Activated CD4-positive, alpha-beta T cell treated with anti-CD3 and anti-CD28 coated beads, Interleukin-2, amount 50 U/mL, for 16 hours (primary cell): ENCODE data around the gene ZNF280C.
"Not testable (repeated sequence)": the region's sequence is repeated elsewhere in the genome, so short reads cannot be mapped to it uniquely, and the experiment has no call there.

Experiments
- DNase-seq: peaks from one replicate; pipeline ENCODE4 v3.0.0-alpha.2; 2020

Gene ZNF280C, protein sequence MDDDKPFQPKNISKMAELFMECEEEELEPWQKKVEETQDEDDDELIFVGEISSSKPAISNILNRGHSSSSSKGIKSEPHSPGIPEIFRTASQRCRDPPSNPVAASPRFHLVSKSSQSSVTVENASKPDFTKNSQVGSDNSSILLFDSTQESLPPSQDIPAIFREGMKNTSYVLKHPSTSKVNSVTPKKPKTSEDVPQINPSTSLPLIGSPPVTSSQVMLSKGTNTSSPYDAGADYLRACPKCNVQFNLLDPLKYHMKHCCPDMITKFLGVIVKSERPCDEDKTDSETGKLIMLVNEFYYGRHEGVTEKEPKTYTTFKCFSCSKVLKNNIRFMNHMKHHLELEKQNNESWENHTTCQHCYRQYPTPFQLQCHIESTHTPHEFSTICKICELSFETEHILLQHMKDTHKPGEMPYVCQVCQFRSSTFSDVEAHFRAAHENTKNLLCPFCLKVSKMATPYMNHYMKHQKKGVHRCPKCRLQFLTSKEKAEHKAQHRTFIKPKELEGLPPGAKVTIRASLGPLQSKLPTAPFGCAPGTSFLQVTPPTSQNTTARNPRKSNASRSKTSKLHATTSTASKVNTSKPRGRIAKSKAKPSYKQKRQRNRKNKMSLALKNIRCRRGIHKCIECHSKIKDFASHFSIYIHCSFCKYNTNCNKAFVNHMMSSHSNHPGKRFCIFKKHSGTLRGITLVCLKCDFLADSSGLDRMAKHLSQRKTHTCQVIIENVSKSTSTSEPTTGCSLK

DNA sequence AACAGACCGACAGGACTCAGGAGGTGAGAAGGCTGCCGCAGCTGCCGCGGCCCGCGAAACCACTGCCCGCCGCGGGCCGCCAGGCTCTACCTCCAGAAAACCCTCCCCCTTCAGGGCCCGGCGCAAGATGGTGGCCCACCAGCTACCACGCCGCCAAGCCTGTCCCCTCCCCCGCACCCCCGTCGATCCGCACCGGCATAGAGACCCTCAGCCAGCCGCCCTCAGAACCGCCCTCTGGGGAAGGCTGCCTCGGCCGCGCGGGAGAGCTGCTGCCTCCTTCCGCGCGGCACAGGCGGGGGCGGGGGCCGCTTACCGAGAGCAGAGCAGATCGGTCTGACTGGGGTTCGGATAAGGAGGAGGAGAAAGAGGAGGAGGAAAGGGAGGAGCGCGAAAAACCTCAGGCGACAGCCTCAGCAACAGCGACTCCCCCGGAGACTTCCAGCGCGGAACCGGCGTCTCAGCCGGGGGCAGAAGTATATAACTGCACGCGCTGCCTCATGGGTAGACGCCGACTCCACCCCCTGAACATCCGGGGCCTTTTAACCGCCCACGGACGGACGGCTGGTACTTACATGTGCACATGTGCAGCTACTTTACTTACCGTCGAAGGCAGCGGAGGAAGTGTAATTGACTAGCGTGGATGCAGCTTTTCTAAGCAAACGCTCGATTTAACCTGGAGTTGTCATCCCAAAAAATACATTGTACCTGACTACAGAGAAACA is at the start of gene ZNF280C:
TSS of gene ZNF280C (minus strand) at position 451 of the 722 bp plus-strand sequence. CDS start 8,450 bp downstream, outside the sequence.
- peak; percentile 94 for DNase-seq

DNA sequence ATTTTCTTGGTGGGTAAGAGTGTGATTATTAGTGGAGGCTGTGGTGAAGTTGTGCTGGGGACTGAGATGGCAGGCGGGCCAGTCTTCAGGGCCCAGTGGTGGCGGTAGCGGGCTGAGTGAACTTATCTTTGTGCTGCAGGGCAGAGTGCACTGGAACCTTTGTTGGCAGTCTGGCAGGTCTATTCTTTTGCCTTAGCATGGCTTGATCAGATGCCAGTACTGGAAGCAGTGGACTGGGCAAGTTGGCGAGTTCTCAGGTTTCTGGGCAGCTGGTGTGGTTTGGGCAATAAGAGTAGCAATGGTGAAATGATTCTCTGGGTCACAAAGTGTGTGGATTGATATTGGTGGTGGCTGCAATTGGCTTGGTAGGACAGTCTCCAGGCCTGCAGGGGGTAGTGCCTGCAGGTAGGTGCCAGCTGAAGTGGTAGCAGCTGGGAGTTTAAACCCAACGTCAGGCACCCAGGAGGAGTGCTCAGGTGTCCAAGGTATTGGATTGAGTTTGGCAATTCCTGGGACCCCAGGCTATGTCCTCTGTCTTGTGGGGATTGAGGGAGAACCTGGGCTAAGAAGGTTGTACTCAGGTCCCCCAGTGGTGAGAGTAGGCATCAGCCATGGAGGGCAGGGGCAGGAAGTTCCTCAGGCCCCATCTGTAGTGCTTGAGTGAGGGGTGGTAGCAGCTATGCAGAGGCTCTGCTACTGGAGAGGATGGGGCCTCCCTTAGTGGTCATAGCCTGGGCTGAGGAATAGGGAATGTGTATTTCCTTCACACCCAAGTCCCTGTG is 36.1 kb upstream of the ZNF280C start:
- DNase-seq, result no peak

DNA sequence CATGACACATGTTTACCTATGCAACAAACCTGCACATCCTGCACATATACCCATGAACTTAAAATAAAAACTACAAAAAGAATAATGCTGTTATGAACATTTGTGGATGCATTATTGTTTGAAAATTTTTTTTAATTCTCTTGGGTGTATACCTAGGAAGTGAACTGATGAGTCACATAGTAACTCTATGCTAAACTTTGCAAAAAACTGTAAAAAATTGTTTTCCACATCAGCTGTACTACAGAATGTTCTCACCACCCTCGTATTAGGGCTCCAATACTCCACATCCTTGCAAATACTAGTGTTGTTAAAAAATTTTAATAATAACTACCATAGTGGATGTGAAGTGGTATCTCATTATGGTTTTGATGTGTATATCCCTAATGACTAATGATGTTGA is 33.3 kb upstream of the ZNF280C start:
- DNase-seq, result no peak

- DNase-seq, result no peak
Measured at GRCh38 chrX:130301405-130301804, 32.7 kb upstream of the ZNF280C start.

DNA sequence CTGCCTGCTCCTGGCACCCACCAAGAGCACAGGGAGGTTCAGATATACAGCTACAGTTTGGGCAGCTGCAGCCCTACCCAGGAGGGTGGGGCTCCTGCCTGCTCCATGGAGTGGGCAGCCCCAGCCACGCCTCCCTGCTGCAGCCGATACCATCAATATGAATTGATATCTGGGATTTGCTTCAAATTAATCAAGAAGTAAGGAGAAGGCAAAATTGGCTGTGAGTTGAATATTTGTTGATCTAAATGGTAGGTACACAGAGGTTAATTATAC is 31.2 kb upstream of the ZNF280C start:
- no peak for DNase-seq

GRCh38 chrX:130299279-130300009 is 30.7 kb upstream of the ZNF280C start:
- DNase-seq, result no peak

- no peak for DNase-seq
Measured at GRCh38 chrX:130296743-130297142, 28.0 kb upstream of the ZNF280C start.

- DNase-seq, result no peak
Measured at GRCh38 chrX:130296297-130296678, 27.6 kb upstream of the ZNF280C start.

DNA sequence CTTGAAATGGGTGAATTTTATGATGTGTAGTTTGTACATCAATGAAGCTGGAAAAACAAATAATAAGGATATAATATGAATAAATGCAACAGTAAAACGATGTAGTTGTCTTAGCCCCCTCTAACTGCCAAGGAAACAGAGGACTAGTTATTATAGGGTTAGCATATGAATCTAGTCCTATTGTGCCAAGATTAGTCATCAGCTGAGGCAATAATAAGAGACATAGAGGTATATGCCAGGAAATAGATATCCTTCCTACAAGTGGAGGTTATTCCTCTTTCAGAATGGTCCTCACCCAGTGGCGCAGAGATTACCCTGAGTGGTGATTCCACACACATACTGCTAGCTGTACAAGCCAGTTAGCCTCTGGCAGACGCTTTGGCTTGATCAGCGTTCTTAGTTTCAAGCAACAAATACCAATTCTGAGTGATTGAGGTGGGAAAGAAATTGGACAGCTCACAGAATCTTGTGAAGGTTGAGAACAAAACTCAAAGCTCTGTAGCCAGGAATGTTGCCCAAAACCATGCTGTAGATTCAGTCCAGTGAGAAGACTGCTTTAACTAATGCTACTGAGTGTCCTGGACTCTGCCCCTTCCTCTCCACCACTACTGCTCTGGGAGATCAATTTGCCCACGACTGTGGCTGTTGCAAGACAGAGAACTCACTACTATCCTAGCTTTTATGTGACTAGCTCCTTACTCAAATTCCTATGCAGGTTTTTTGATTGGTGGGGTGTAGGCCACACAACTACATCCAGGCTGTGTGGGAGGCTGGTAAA is 27.0 kb upstream of the ZNF280C start:
- DNase-seq, result no peak

- DNase-seq, result no peak
Measured at GRCh38 chrX:130287071-130287770, 18.5 kb upstream of the ZNF280C start.

DNA sequence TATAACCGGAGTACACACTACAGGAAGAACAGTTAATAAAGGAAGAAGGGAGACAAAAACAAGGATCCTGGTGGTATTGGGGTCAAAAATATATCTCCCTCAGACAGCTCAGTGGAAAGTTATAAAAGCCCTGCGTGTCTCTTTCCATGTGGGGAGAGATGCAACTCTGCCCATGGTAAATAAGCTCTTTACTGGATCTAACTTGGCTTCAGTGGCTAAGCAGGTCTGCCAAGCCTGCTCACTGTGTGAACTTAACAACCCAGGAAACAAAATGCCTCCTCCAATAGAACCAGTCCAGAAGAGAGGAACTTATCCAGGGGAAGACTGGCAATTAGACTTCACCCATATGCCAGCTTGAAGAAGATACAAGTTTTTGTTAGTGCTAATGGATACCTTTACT is 17.0 kb upstream of the ZNF280C start:
- no peak for DNase-seq

GRCh38 chrX:130285069-130285620 is 16.4 kb upstream of the ZNF280C start:
- no peak for DNase-seq

DNA sequence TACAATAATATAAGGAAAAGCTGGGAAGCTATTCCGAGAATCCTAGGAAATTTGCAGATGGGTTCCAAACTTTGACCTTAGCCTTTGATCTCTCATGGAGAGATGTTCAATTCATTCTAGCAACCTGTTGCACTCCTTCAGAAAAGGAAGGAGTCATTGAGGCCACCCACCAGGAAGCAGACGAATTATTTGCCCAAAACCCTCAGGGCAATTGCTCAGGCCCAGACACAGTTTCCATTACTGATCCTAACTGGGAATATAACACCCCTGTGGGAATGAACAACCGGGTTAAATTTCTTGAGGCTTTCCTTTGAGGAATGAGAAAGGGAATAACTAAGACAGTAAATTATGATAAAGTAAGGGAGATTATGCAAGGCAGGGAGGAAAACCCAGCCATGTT is 13.5 kb upstream of the ZNF280C start:
- DNase-seq, result no peak

DNA sequence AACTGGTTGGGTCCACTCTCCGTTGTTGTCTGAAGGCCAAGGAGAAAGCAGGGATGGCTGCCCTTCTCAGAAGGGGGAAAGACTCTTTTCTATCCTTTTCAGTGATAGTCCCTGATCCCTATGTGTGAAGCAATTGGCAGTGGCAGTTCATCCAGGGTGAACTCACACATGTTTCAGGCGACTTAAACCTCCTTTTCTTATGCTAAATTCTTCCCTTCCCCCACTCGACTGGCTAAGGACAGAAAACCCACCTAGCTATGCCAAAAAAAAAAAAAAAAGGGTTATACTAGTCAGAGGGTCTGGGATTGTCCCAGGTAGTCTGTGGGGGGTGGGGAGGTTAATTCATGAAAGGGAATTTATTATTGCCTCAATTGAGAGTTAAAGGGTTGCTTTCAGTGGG is 12.2 kb upstream of the ZNF280C start:
- no peak for DNase-seq

- DNase-seq, result not testable (repeated sequence)
Measured at GRCh38 chrX:130272253-130272652, 3.6 kb upstream of the ZNF280C start.

GRCh38 chrX:130269391-130269790 is 692 bp upstream of the ZNF280C start:
- DNase-seq, result not testable (repeated sequence)

DNA sequence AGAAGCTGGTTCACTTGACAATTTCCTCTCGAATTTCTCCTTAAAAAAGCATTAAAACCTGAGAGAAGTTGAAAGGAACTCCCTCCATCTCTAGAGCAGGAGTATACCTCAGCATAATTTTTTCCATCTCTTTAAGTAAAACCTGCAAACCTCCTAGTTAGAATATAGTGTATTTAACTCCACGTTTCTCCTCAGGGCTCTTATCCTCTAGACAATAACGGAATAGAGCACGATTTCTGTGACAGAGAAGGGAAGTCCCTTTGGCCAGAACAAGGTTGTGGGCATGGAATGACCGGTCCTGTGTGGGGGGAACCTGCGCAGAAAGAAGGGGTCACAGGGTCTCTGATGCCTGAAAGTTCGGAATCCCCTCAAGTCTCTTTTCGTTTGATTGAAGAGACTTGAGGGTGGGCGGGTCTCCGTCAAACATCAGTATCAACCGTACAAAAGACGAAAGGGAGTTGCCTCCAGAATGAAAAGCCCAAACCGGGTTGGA is 697 bp downstream of the ZNF280C start:
- no peak for DNase-seq

DNA sequence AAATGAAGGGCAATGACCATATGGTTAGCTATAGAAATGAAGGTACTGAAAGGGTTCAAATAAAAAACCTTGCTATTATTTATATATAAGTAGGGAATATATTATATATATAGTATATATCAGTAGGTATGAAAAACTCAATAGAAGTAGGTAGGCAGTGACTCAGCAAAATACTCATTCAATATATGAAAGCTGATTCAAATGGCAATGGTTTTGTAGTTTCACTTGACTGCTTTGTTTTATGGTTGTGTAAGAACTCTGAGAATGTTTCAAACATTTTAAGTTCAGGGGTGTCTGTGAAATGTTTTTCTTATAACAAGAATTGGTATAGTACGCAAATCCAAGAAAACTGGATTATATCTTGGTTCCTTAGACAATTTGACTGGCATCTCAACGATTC is 4.1 kb downstream of the ZNF280C start:
- peak; percentile 49 for DNase-seq

DNA sequence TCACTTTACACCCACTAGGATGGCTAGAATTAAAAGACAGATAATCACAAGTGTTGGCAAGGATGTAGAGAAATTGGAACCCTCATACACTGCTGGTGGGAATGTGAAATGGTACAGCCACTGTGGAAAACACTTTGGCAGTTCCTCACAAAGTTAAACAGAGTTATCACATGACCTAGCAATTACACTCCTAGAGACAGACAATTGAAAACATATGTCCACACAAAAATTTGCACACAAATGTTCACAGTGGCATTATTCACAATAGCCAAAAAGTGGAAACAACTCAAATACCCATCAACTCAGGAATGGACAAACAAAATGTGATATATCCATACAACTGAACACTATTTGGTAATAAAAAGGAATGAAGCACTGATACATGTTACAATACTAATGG is 5.7 kb downstream of the ZNF280C start:
- DNase-seq, result no peak

- DNase-seq, result no peak
Measured at GRCh38 chrX:130262231-130262630, 6.5 kb downstream of the ZNF280C start.
